ENCODE results near the gene USP4. TPM values are rescaled to one million over a fixed set of nuclear protein-coding genes. Genes with fewer than 3 reads are reported as not detected.

USP4 gene
- total RNA-seq, 1 experiment from 2014 or later = 31.7 TPM

GRCh38 chr3:49339941-49340800 lies at the start of gene USP4 (continued):
- TF ChIP-seq REST (IDR thresholded peaks at IDR 0.05; ENCODE audit: low read depth) (no peak), JUND (IDR thresholded peaks at IDR 0.05) (no peak), POLR2AphosphoS5 (IDR thresholded peaks at IDR 0.05; ENCODE audit: low read depth, low read length) (peak; percentile 91), RAD21 (IDR thresholded peaks at IDR 0.05; ENCODE audit: low read depth) (peak; percentile 60), MAX (IDR thresholded peaks at IDR 0.05) (peak; percentile 98), SIN3A (IDR thresholded peaks at IDR 0.05; ENCODE audit: low read depth) (peak; percentile 94), POLR2A (IDR thresholded peaks at IDR 0.05; ENCODE audit: borderline replicate concordance, extremely low read depth, insufficient read depth, insufficient read length) (peak; percentile 62), CEBPB (IDR thresholded peaks at IDR 0.05; ENCODE audit: low read depth) (no peak), ELF1 (IDR thresholded peaks at IDR 0.05; ENCODE audit: borderline replicate concordance, low read depth) (no peak), SRF (IDR thresholded peaks at IDR 0.05; ENCODE audit: low read depth) (no peak), SP1 (IDR thresholded peaks at IDR 0.05; ENCODE audit: low read depth) (peak; percentile 52; the same call in 1 of the 2 replicates)

GRCh38 chr3:49389297-49389696 lies 49.4 kb upstream of the USP4 start:
- RAD21 ChIA-PET (ENCODE audit: low non-redundant PET in 1 of 2, low total read pairs in 2 of 2, uncharacterized antibody in 2 of 2, unreplicated experiment in 2 of 2) = no interaction called here
- peaks cover 33% of the 10 kb centered on the region; the same call in 1 of the 2 replicates for H4K20me1 ChIP-seq (ENCODE audit: insufficient read depth)
- H3K9ac ChIP-seq (ENCODE audit: low read length) = no peak overlapping the region
- H3K4me2 ChIP-seq (ENCODE audit: low read length) = no peak overlapping the region
- BruUV-seq (replicated peaks) = no TSS peak
- intact Hi-C loops (cut with micrococcal nuclease) = no loop called here
- no peaks in the 10 kb centered on the region for H3K9me3 ChIP-seq (ENCODE audit: control insufficient read depth in 1 of 2, insufficient read depth in 1 of 2, low read depth in 1 of 2, low read length in 2 of 2)
- peaks cover 0 to 6% of the 10 kb centered on the region in 2 experiments; a peak in 1 of 4 replicates for H3K4me1 ChIP-seq (ENCODE audit: control insufficient read depth in 1 of 2, insufficient read depth in 2 of 2, low read length in 2 of 2)
- POLR2A ChIA-PET = no interaction called here
- no peak for TF ChIP-seq ZNF274 (IDR thresholded peaks at IDR 0.05; ENCODE audit: low read depth, low read length)
- no peak for TF ChIP-seq JUND (IDR thresholded peaks at IDR 0.05)
- TF ChIP-seq ELF1 (IDR thresholded peaks at IDR 0.05; ENCODE audit: borderline replicate concordance, low read depth) = no peak
- TF ChIP-seq CBX3 (IDR thresholded peaks at IDR 0.05; ENCODE audit: low read depth) = no peak
- TF ChIP-seq POLR2AphosphoS5 (IDR thresholded peaks at IDR 0.05; ENCODE audit: low read depth, low read length) = no peak
- TF ChIP-seq CEBPB (IDR thresholded peaks at IDR 0.05; ENCODE audit: low read depth) = no peak
- TF ChIP-seq SP1 (IDR thresholded peaks at IDR 0.05; ENCODE audit: low read depth) = no peak
- TF ChIP-seq SRF (IDR thresholded peaks at IDR 0.05; ENCODE audit: low read depth) = no peak
- TF ChIP-seq FOSL1 (IDR thresholded peaks at IDR 0.05; ENCODE audit: low read depth) = no peak
- no peak for DNase-seq (ENCODE audit: low read depth, low spot score)
- no peak overlapping the region for H3K27ac ChIP-seq (ENCODE audit: low read depth, low read length)
- ATAC-seq = no peak
- no peaks in the 10 kb centered on the region for H3K9me2 ChIP-seq (ENCODE audit: insufficient read depth)
- no peaks in the 10 kb centered on the region for H3K27me3 ChIP-seq (ENCODE audit: insufficient read depth, low read length)
- no peaks in the 10 kb centered on the region; a peak in 1 of 4 replicates for H3K36me3 ChIP-seq (ENCODE audit: control insufficient read depth in 1 of 2, insufficient read depth in 2 of 2, low read length in 2 of 2)
- CTCF ChIA-PET = interaction anchor here (0.9 kb wide), 1 partner anchor 60 kb away, joined by 3 read pairs; no protein-coding TSS in a partner anchor
- H3K79me2 ChIP-seq (ENCODE audit: insufficient read depth, low read length) = peaks cover 99% of the 10 kb centered on the region
- no peak overlapping the region for H2AFZ ChIP-seq (ENCODE audit: low read depth, low read length, poor library complexity, severe bottlenecking)
- no peak overlapping the region for H3K4me3 ChIP-seq (replicated peaks in 1 of 2; ENCODE audit: low read depth in 1 of 2, low read length in 2 of 2)
